PFSK-1 (cell line): ENCODE data around the gene KIF3A.

Experiments used
- POLR2AphosphoS5 ChIP-seq: IDR thresholded peaks from 2 replicates; pipeline ENCODE4 v1.6.1; 2012; ENCODE audit warnings: low read depth, mild to moderate bottlenecking, control low read depth, low read length, moderate library complexity
- TF ChIP-seq, protein P1 (sequence below), 2 experiments: IDR thresholded peaks; 2 replicates each; pipeline versions ENCODE4 v1.6.1 to v1.8.0; 2011 to 2012; ENCODE audit warnings: low read depth in 2 of 2, low read length in 2 of 2, control low read depth in 1 of 2, inconsistent platforms in 1 of 2, mild to moderate bottlenecking in 1 of 2, moderate library complexity in 1 of 2; ENCODE audit not compliant: insufficient read depth in 1 of 2

DNA sequence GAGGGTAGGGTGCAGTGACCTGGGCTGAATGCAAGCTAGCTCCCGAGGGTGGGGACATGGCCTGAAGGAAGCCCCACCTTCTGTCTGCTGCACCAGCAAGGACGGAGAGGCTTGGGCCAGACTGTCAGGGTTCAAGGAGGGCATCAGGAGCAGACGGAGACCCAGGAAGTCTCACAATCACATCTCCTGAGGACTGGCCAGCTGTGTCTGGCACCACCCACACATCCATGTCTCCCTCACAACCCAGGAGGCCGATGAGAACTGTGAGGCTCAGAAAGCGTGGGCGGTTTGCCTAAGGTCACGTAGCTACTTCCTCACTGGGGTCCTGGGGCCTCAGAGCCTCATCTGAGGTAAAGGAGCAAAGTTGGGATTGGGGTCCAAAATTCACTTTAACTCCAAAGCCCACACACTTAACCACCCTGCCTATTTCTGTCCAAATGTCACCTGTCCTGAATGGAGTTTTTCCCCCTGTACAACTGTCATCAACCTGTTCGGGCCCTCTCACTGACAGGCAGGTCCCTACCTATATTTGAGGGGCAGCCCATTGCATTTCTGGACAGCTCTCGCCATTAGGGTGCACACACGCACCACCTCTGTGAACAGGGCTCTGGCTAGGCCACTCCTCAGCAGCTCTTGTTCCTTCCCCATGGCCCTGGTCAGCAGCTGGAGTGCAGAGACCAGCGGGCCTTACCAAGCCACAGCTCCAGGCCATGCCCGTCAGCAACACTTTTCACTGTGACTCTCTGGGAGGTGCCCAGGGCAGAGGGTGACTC lies 75.9 kb downstream of the KIF3A start:
- no peak for TF ChIP-seq POLR2AphosphoS5
- TF ChIP-seq, protein P1, sequence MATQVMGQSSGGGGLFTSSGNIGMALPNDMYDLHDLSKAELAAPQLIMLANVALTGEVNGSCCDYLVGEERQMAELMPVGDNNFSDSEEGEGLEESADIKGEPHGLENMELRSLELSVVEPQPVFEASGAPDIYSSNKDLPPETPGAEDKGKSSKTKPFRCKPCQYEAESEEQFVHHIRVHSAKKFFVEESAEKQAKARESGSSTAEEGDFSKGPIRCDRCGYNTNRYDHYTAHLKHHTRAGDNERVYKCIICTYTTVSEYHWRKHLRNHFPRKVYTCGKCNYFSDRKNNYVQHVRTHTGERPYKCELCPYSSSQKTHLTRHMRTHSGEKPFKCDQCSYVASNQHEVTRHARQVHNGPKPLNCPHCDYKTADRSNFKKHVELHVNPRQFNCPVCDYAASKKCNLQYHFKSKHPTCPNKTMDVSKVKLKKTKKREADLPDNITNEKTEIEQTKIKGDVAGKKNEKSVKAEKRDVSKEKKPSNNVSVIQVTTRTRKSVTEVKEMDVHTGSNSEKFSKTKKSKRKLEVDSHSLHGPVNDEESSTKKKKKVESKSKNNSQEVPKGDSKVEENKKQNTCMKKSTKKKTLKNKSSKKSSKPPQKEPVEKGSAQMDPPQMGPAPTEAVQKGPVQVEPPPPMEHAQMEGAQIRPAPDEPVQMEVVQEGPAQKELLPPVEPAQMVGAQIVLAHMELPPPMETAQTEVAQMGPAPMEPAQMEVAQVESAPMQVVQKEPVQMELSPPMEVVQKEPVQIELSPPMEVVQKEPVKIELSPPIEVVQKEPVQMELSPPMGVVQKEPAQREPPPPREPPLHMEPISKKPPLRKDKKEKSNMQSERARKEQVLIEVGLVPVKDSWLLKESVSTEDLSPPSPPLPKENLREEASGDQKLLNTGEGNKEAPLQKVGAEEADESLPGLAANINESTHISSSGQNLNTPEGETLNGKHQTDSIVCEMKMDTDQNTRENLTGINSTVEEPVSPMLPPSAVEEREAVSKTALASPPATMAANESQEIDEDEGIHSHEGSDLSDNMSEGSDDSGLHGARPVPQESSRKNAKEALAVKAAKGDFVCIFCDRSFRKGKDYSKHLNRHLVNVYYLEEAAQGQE (IDR thresholded peaks at IDR 0.05; ENCODE audit: insufficient read depth in 1 of 2, low read depth in 2 of 2, low read length in 2 of 2) = no peak
